Small intestine (tissue), 7 donors: ENCODE results near the gene PRSS12. TPM values are rescaled to one million over a fixed set of nuclear protein-coding genes. Genes with fewer than 3 reads are reported as not detected.

Source experiments
- DNase-seq, 2 donors: peaks; one replicate each; pipeline versions ENCODE4 v3.0.0 to v3.0.0-alpha.2; 2013
- FAIRE-seq: peaks from 2 replicates; lab custom pipeline; 2012; peaks lifted over from hg19 to GRCh38; lab: Jason Lieb, UNC
- H3K27ac ChIP-seq, 3 donors: one replicate each; pipeline ENCODE4 v1.5.1; 2013; ENCODE audit warnings: low read length in 2 of 3, mild to moderate bottlenecking in 2 of 3, control low read depth in 1 of 3, inconsistent platforms in 1 of 3, low read depth in 1 of 3, moderate library complexity in 1 of 3
- H3K27me3 ChIP-seq, 3 donors: one replicate each; pipeline ENCODE4 v1.6.1; 2013; ENCODE audit warnings: low read length in 3 of 3, inconsistent platforms in 1 of 3; ENCODE audit not compliant: control insufficient read depth in 3 of 3, insufficient read depth in 3 of 3
- H3K36me3 ChIP-seq, 3 donors: one replicate each; pipeline ENCODE4 v1.6.1; 2013; ENCODE audit warnings: low read length in 3 of 3, inconsistent platforms in 1 of 3, low read depth in 1 of 3, mild to moderate bottlenecking in 1 of 3, moderate library complexity in 1 of 3; ENCODE audit not compliant: control insufficient read depth in 3 of 3, insufficient read depth in 2 of 3
- H3K4me1 ChIP-seq, 3 donors: one replicate each; pipeline ENCODE4 v1.6.1; 2013; ENCODE audit warnings: low read length in 2 of 3, inconsistent platforms in 1 of 3, low read depth in 1 of 3, mild to moderate bottlenecking in 1 of 3, moderate library complexity in 1 of 3; ENCODE audit not compliant: control insufficient read depth in 3 of 3, insufficient read depth in 2 of 3
- H3K4me3 ChIP-seq, 3 donors: one replicate each; pipeline ENCODE4 v1.5.1; 2013; ENCODE audit warnings: low read length in 3 of 3, control low read depth in 1 of 3, inconsistent platforms in 1 of 3, low read depth in 1 of 3, mild to moderate bottlenecking in 1 of 3, moderate library complexity in 1 of 3
- H3K9me3 ChIP-seq, 2 donors: one replicate each; pipeline ENCODE4 v1.6.1; 2013; ENCODE audit warnings: low read depth in 1 of 2, low read length in 1 of 2; ENCODE audit not compliant: control insufficient read depth in 2 of 2, insufficient read depth in 1 of 2
- WGBS, 3 donors: extraction: QIAGEN DNeasy Blood & Tissue Kit; methylation state at CpG; one replicate each; pipeline ENCODE4 v1.1.7; 2013; 5-methylcytosine and 5-hydroxymethylcytosine counted together
- polyA plus RNA-seq, 4 donors: library from polyadenylated mRNA; stranded (reverse) in 3 of 4; unstranded in 1 of 4; fragments of 200-250 nt in 3 of 4; fragments of 120-200 nt in 1 of 4; gene quantifications; one replicate each; pipeline versions ENCODE4 v1.2.1 to v1.2.3, GENCODE V29; 2013
- donor health status: healthy with polysubstance abuse.
- donor health status: control.
- donor health status: control.
- donor health status: Bipolar disorder and iron deficiency.
- donor health status: healthy.

Gene PRSS12
- polyA plus RNA-seq, 4 donors, result 2.2 to 20.8 (median 8.9) TPM

DNA sequence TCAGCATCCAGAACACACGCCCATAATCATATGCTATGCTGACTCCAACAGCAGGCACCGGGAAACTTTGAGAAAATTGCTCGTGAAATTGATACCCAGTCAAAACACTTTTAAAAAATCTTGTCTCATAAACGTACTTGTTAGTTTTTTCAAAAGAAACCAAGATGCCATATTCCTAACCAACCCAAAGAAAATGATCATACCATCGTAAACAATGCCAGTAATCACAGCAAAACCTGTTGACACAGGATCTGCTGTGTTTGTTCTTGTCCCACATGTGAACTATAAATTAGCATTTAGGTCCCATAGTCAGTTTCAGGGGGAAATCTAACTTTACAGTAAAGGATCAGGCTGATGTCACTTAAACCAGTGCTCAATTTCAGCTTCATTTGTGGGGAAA, 23.0 kb downstream of the PRSS12 start:
- H3K4me1 ChIP-seq, result no peaks in the 10 kb centered on the region
- H3K4me3 ChIP-seq, result no peak overlapping the region
- WGBS, 3 donors, result 88 to 92% (median 92%) methylated on average over 5 of the region's 5 CpGs
- DNase-seq (no peak), FAIRE-seq (no peak)
- H3K9me3 ChIP-seq, result no peaks in the 10 kb centered on the region
- no peaks in the 10 kb centered on the region for H3K27me3 ChIP-seq
- H3K36me3 ChIP-seq, result no peaks in the 10 kb centered on the region
- no peak overlapping the region for H3K27ac ChIP-seq

DNA sequence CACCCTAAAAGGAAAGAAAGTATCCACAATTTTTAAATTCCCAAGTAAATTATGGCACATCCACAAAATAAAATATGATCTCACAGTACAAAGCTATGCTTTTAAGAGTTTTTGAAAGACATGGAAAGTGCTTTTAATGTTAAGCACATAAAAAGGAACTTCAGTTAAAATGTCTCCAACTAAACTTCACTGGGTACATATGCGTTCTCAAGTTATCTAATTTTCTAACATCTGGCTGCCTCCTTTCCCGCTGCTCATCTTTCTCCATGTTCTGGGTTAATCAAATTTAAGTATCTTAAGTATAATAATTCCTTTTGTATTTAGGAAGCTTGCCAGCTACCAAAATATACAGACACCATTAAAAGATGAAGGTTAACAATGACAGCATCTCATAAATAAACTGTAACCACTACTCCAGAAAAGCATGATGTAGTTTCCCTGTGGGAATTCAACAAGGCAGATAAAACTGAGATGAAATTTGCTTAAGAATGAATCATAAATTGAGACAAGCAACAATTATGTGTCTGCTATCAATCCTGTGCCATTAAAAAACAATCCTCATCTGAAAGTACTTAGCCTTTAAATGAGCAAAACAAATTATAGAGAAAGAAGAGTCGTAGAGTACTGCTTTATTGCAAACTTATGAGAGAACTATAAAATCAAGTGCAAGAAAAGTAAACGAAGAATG, 25.1 kb downstream of the PRSS12 start:
- Histone ChIP-seq H3K36me3 (no peaks in the 10 kb centered on the region), H3K9me3 (no peaks in the 10 kb centered on the region), H3K4me1 (no peaks in the 10 kb centered on the region), H3K27ac (no peak overlapping the region), H3K27me3 (no peaks in the 10 kb centered on the region), H3K4me3 (no peak overlapping the region)
- WGBS, 3 donors, result 63 to 79% (median 73%) methylated on average over 4 of the region's 4 CpGs
- DNase-seq (no peak), FAIRE-seq (no peak)

- no peaks in the 10 kb centered on the region for H3K4me1 ChIP-seq
- no peak overlapping the region for H3K27ac ChIP-seq
- H3K36me3 ChIP-seq, result no peaks in the 10 kb centered on the region
- 67 to 86% (median 72%) methylated on average over 2 of the region's 2 CpGs for WGBS, 3 donors
- DNase-seq (no peak), FAIRE-seq (no peak)
- H3K27me3 ChIP-seq, result no peaks in the 10 kb centered on the region
- H3K9me3 ChIP-seq, result no peaks in the 10 kb centered on the region
- no peak overlapping the region for H3K4me3 ChIP-seq
These were observed 26.2 kb downstream of the PRSS12 start for GRCh38 chr4:118326585-118326984.

- DNase-seq (no peak), FAIRE-seq (no peak)
- no peaks in the 10 kb centered on the region for H3K36me3 ChIP-seq
- H3K27ac ChIP-seq, result no peak overlapping the region
- H3K4me1 ChIP-seq, result no peaks in the 10 kb centered on the region
- no peaks in the 10 kb centered on the region for H3K27me3 ChIP-seq
- 50 to 61% (median 56%) methylated on average over 1 of the region's 1 CpG for WGBS, 3 donors
- H3K9me3 ChIP-seq, result no peaks in the 10 kb centered on the region
- H3K4me3 ChIP-seq, result no peak overlapping the region
These were observed 27.4 kb downstream of the PRSS12 start for GRCh38 chr4:118325431-118325830.

- no peaks in the 10 kb centered on the region for H3K4me1 ChIP-seq
- H3K9me3 ChIP-seq, result no peaks in the 10 kb centered on the region
- WGBS, 3 donors, result 52 to 68% (median 60%) methylated on average over 5 of the region's 5 CpGs
- FAIRE-seq (no peak), DNase-seq (no peak)
- no peaks in the 10 kb centered on the region for H3K36me3 ChIP-seq
- no peaks in the 10 kb centered on the region for H3K27me3 ChIP-seq
- no peak overlapping the region for H3K4me3 ChIP-seq
- H3K27ac ChIP-seq, result no peak overlapping the region
These were observed 29.8 kb downstream of the PRSS12 start for GRCh38 chr4:118322831-118323502.

DNA sequence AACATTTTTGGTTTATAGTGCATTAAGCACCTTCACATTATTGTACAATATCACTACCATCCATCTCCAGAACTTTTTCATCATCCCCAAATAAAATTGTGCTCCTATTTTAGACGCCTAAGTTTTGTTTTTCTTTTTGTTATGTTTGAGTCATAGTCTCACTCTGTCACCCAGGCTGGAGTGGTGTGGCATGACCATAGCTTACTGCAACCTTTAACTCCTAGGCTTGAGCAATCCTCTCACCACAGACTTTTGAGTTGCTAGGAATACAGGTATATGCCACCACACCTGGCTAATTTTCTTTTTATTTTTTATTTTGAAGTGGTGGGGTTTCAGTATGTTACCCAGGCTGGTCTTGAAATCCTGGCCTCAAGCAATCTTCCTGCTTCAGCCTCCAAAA, 33.9 kb downstream of the PRSS12 start:
- DNase-seq (no peak), FAIRE-seq (no peak)
- WGBS, 3 donors, result 73 to 90% (median 84%) methylated on average over 1 of the region's 1 CpG
- Histone ChIP-seq H3K4me1 (no peaks in the 10 kb centered on the region), H3K36me3 (peaks cover 0 to 3% (median 2%) of the 10 kb centered on the region in 3 donors), H3K27ac (no peak overlapping the region), H3K9me3 (no peaks in the 10 kb centered on the region), H3K4me3 (no peak overlapping the region), H3K27me3 (no peaks in the 10 kb centered on the region)

- WGBS, 3 donors, result 80 to 86% (median 81%) methylated on average over 2 of the region's 2 CpGs
These were observed 35.1 kb downstream of the PRSS12 start for GRCh38 chr4:118317691-118318090.

GRCh38 chr4:118314221-118314620, 38.6 kb downstream of the PRSS12 start:
- no peaks in the 10 kb centered on the region for H3K9me3 ChIP-seq
- H3K27me3 ChIP-seq, result no peaks in the 10 kb centered on the region
- 72 to 84% (median 82%) methylated on average over 2 of the region's 2 CpGs for WGBS, 3 donors
- no peak overlapping the region for H3K4me3 ChIP-seq
- H3K4me1 ChIP-seq, result no peaks in the 10 kb centered on the region
- no peak overlapping the region for H3K27ac ChIP-seq
- H3K36me3 ChIP-seq, result peaks cover 0 to 3% (median 2%) of the 10 kb centered on the region in 3 donors
- peak; percentile 51 for FAIRE-seq
- DNase-seq, result no peak

More at GRCh38 chr4:118317691-118318090, 35.1 kb downstream of the PRSS12 start:
- H3K4me3 ChIP-seq, result no peak overlapping the region
- FAIRE-seq (no peak), DNase-seq (no peak)
- H3K27me3 ChIP-seq, result no peaks in the 10 kb centered on the region
- H3K27ac ChIP-seq, result no peak overlapping the region
- H3K9me3 ChIP-seq, result no peaks in the 10 kb centered on the region
- H3K4me1 ChIP-seq, result no peaks in the 10 kb centered on the region
- H3K36me3 ChIP-seq, result peaks cover 0 to 3% (median 2%) of the 10 kb centered on the region in 3 donors
